IPS-11a (cell line): Measurements from ENCODE around the gene MEGF11.

Experiments
- H3K4me3 ChIP-seq: one replicate; pipeline ENCODE4 v1.5.1; 2013; ENCODE audit warnings: low read depth, low read length, control low read depth

The MEGF11 gene

GRCh38 chr15:66219339-66219738 lies 34.2 kb downstream of the MEGF11 start:
- H3K4me3 ChIP-seq, result no peak overlapping the region

- no peak overlapping the region for H3K4me3 ChIP-seq
These were observed 36.7 kb downstream of the MEGF11 start for GRCh38 chr15:66216806-66217205.

DNA sequence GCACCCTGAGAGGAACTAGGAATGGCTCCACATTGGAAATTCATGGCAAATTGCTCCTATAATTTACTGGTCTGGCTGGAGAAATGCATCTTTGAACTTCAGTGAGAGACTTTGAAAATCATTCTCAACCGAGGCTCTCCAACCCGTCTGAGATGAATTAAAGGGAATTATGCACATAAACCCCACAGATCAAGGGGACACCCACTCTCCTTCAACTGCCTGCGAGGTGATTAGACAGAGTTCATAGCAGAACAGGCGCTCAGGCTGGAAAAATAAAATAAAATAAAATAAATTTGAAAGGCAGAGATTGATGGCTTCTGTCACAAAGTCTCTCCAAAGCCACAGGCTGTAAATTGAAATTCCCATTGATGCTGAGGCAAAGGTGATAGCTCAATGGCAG lies 37.7 kb downstream of the MEGF11 start:
- no peak overlapping the region for H3K4me3 ChIP-seq

GRCh38 chr15:66214246-66214645 lies 39.3 kb downstream of the MEGF11 start:
- no peak overlapping the region for H3K4me3 ChIP-seq

- H3K4me3 ChIP-seq, result no peak overlapping the region
These were observed 41.0 kb downstream of the MEGF11 start for GRCh38 chr15:66212563-66212921.

- no peak overlapping the region for H3K4me3 ChIP-seq
These were observed 41.6 kb downstream of the MEGF11 start for GRCh38 chr15:66211670-66212562.

GRCh38 chr15:66210684-66211083 lies 42.9 kb downstream of the MEGF11 start:
- no peak overlapping the region for H3K4me3 ChIP-seq

GRCh38 chr15:66198757-66199156 lies 54.8 kb downstream of the MEGF11 start:
- H3K4me3 ChIP-seq, result no peak overlapping the region

- no peak overlapping the region for H3K4me3 ChIP-seq
These were observed 56.9 kb downstream of the MEGF11 start for GRCh38 chr15:66196602-66197001.

DNA sequence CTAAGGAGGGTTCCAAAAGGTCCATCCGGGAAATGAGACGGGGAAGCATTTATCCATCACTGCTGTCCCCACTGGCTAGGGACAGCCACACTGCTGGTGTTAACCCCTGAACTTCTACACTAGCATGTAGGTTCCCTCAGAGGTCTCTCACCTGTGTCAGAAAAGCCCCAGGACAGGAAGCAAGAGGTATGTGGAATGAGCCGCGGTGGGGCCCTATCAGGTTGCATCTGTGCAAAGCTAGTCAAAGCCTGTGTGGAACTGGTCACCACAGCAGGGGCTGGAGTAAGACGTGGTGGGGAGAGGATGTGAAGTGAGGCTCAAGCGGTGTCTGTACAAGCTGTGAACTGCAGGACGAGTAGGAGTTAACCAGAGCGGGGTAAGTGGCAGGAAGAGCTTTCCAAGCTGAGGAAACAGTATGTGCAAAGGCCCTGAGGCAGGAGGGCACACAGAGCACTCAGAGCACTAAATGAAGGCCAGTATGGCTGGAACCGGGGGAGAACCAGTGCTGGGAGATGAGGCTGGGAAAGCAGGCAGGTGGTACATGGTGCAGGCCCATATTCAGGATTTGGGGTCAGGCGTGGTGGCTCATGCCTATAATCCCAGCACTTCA lies 57.8 kb downstream of the MEGF11 start:
- H3K4me3 ChIP-seq, result no peak overlapping the region

- H3K4me3 ChIP-seq, result no peak overlapping the region
These were observed 60.5 kb downstream of the MEGF11 start for GRCh38 chr15:66193066-66193465.

- no peak overlapping the region for H3K4me3 ChIP-seq
These were observed 62.8 kb downstream of the MEGF11 start for GRCh38 chr15:66190746-66191145.

DNA sequence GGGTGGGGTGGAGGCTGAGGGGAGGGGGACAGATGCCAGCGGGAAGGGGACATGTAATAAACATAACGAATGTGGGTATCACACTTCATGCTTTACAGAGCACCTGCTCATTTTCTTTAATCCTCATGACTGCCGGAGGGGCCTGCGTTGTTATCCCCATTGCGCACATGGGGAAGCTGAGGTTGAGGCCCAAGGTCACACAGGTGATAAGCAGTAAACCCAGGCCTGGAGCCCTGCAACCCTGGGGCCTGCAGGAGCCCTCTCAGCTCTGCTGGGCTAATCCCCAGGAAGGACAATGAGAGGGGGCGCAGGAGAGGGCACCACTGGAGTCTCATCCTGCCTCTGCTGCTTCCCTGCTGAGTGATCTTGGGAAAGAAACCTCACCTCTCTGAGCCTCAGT lies 64.3 kb downstream of the MEGF11 start:
- H3K4me3 ChIP-seq, result no peak overlapping the region

DNA sequence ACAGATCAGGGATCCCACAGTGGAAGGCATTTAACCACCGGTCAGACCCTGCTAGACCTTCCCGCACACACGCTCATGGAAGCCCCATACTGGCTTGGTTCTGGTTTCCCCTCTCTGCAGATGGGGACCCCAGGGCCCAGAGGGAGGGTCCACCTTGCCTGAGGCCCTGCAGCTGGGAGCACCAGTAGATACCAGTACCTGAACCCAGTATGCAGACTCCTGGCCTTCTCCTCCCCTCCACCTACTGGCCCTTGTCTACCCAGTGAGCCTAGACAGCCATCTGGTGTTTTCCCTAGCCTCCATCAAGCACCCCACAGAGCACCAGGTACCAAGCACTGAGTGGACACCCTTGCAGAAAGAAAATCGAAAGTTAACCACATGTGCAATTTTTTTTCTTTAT lies 65.1 kb downstream of the MEGF11 start:
- H3K4me3 ChIP-seq, result no peak overlapping the region

- H3K4me3 ChIP-seq, result no peak overlapping the region
These were observed 66.3 kb downstream of the MEGF11 start for GRCh38 chr15:66187271-66187670.

GRCh38 chr15:66186049-66186825 lies 67.3 kb downstream of the MEGF11 start:
- H3K4me3 ChIP-seq, result no peak overlapping the region

- no peak overlapping the region for H3K4me3 ChIP-seq
These were observed 68.4 kb downstream of the MEGF11 start for GRCh38 chr15:66184936-66185790.

GRCh38 chr15:66184492-66184891 lies 69.1 kb downstream of the MEGF11 start:
- no peak overlapping the region for H3K4me3 ChIP-seq

GRCh38 chr15:66180531-66181097 lies 72.9 kb downstream of the MEGF11 start:
- H3K4me3 ChIP-seq, result no peak overlapping the region

DNA sequence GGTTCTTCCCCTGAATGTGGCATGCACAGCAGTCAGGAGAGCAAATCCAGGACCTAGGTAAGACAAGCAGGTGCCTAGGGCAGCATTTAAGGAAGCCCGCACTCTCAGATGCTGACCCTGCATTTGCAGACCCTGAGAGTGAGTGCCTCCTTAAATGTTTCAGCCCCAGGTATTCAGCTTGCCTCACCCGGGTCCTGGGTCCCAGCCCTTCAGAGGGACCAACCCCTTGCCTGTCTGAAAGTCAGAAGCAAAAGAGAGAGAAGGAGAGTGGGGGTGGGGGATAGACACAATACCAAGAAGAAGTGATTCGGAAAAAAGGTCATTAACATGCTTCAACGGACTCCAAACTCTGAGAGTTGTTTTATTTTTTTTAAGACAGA lies 75.0 kb downstream of the MEGF11 start:
- H3K4me3 ChIP-seq, result no peak overlapping the region
